C4-2B (cell line): ENCODE measurements around the gene TMEM272.

Source experiments
- ZFX ChIP-seq: fragments of 450-650 bp; IDR thresholded peaks from 2 replicates; pipeline ENCODE4 v1.6.1; 2017
- TF ChIP-seq, protein P1 (sequence below): fragments of 450-650 bp; conservative IDR thresholded peaks from 2 replicates; pipeline ENCODE4 v1.5.1; 2017; ENCODE audit warnings: mild to moderate bottlenecking

DNA sequence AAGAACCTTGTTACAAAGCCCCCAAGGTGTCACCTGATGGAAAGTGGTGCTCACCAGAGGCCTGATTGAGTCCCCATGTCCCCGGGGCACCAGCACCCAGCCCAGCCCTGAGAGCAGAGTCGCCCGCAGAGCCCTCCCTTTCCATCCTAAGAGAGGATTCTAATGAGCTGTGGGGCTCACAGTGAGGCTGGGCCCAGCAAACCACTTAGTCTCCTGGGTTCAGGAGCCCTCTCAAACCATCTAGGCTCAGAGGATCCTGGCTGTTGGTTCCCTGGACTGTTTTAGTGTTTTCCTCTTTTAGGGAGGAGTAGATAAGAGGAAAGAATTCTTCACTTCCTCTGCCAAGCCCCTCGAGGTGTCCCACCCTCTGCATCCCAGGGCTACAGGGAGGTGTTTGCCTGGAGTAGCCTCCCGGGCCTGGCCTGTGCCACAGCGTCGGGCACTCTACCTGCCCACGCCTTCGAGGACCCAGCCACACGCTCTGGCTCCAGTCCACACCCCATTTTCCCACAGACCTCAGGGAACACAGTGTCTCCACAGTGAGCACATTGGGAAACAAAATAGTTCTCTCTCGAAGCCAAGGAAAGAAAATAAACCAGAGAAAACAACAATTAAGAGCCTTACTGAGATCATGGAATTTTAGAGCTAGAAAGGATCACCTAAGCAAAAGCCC, 75.4 kb downstream of the TMEM272 start:
- TF ChIP-seq, protein P1, sequence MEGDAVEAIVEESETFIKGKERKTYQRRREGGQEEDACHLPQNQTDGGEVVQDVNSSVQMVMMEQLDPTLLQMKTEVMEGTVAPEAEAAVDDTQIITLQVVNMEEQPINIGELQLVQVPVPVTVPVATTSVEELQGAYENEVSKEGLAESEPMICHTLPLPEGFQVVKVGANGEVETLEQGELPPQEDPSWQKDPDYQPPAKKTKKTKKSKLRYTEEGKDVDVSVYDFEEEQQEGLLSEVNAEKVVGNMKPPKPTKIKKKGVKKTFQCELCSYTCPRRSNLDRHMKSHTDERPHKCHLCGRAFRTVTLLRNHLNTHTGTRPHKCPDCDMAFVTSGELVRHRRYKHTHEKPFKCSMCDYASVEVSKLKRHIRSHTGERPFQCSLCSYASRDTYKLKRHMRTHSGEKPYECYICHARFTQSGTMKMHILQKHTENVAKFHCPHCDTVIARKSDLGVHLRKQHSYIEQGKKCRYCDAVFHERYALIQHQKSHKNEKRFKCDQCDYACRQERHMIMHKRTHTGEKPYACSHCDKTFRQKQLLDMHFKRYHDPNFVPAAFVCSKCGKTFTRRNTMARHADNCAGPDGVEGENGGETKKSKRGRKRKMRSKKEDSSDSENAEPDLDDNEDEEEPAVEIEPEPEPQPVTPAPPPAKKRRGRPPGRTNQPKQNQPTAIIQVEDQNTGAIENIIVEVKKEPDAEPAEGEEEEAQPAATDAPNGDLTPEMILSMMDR = no peak
- TF ChIP-seq ZFX = no peak
